Karpas-422 (cell line): Measurements from ENCODE around the gene JAM3. TPM values are rescaled to one million over a fixed set of nuclear protein-coding genes. Genes with fewer than 3 reads are reported as not detected.

Source experiments
- DNase-seq: peaks from one replicate; pipeline ENCODE4 v3.0.0-alpha.2; 2015
- H2AFZ ChIP-seq: fragments of 200-600 bp; sonication (generic); 2 replicates; pipeline ENCODE4 v1.6.1; 2014; ENCODE audit warnings: antibody characterized with exemption, low read length, mixed read lengths
- H3K27ac ChIP-seq: fragments of 200-600 bp; sonication (generic); 2 replicates; pipeline ENCODE4 v1.5.1; 2014; ENCODE audit warnings: mild to moderate bottlenecking, low read length, moderate library complexity
- H3K27me3 ChIP-seq: fragments of 200-600 bp; sonication (generic); 2 replicates; pipeline ENCODE4 v1.6.1; 2014; ENCODE audit warnings: low read length, mixed read lengths
- H3K36me3 ChIP-seq: fragments of 200-600 bp; sonication (generic); 2 replicates; pipeline ENCODE4 v1.6.1; 2014; ENCODE audit warnings: low read length, mixed read lengths; ENCODE audit not compliant: insufficient read depth
- H3K4me1 ChIP-seq: fragments of 200-600 bp; sonication (generic); 2 replicates; pipeline ENCODE4 v1.6.1; 2014; ENCODE audit warnings: mild to moderate bottlenecking, low read length, mixed read lengths
- H3K4me2 ChIP-seq: fragments of 200-600 bp; sonication (generic); 2 replicates; pipeline ENCODE4 v1.6.1; 2014; ENCODE audit warnings: low read length, low read depth, mild to moderate bottlenecking; ENCODE audit not compliant: poor library complexity, severe bottlenecking
- H3K4me3 ChIP-seq: fragments of 200-600 bp; sonication (generic); 2 replicates; pipeline ENCODE4 v1.5.1; 2014; ENCODE audit warnings: mild to moderate bottlenecking, antibody characterized with exemption, low read length, mixed read lengths
- H3K79me2 ChIP-seq: fragments of 200-600 bp; sonication (generic); 2 replicates; pipeline ENCODE4 v1.6.1; 2014; ENCODE audit warnings: mild to moderate bottlenecking, low read length, mixed read lengths
- H3K9ac ChIP-seq: fragments of 200-600 bp; sonication (generic); 2 replicates; pipeline ENCODE4 v1.6.0; 2014; ENCODE audit warnings: low read length
- H3K9me2 ChIP-seq: fragments of 200-600 bp; sonication (generic), shearing (Covaris generic); replicated peaks from 2 replicates; pipeline ENCODE4 v1.6.0; 2014; ENCODE audit warnings: mild to moderate bottlenecking, low read length, moderate library complexity; ENCODE audit not compliant: insufficient read depth
- H3K9me3 ChIP-seq: fragments of 300-700, 200-600 bp; sonication (generic); 2 replicates; pipeline ENCODE4 v1.6.1; 2014; ENCODE audit warnings: low read length, mixed read lengths
- H4K20me1 ChIP-seq: fragments of 200-600 bp; sonication (generic); 2 replicates; pipeline ENCODE4 v1.6.1; 2014; ENCODE audit warnings: mild to moderate bottlenecking, antibody characterized with exemption, low read length, low read depth; ENCODE audit not compliant: insufficient read depth
- total RNA-seq: library from RNA; depleted of rRNA; stranded (reverse); fragments of >200 nt; shearing (Covaris generic); gene quantifications from 2 replicates; pipeline ENCODE4 v1.2.3, GENCODE V29; 2014; ENCODE audit warnings: low replicate concordance

The JAM3 gene
- total RNA-seq, 1 experiment from 2014 or later: 4.8 TPM

DNA sequence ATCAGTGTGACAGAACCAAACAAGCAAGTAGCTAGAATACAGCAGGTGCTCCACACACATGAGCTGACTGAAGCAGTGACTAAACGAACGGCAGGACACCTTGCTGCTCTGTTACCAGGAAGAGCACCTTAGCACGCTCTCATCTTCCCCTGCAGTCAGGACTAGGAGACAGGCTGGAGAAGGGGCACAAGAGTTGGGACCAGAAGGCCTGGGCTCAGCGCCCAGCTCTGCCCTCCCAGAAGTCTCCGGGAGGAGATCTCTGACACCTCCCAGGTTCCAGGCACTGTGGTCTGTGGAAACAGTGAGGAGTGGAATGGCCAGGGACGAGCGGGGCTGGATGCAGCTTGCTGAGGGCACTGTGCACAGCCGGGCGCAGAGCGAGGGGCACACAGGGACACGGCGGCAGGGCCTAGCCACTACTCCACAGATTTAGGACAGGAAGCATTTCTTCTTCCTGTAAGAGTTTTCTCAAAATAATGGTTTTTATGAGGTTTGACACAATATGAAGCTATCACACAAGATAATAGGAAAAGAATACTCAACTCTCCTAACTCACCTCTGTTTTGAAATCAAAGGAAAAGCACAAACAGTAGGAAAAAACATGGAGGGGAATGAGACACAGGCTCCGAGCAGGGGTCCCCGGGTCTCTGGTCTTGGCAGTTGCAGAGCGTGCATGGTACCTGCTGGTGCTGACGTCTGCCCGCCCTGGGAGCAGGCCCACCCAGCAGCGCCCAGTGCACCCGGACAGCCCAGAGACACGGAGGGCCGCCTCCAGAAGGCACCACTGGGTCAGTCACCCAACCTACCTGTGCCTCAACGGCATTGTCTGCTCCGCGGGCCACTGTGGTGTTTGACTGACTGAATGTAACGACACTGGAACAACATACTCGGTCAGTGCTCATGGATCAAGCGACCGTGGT, 87.3 kb downstream of the JAM3 start:
- Histone ChIP-seq H3K9ac (no peak overlapping the region), H3K36me3 (no peaks in the 10 kb centered on the region; the same call in 1 of the 2 replicates), H3K9me3 (no peaks in the 10 kb centered on the region), H3K4me1 (no peaks in the 10 kb centered on the region), H3K4me3 (no peak overlapping the region), H3K79me2 (no peaks in the 10 kb centered on the region), H3K27me3 (no peaks in the 10 kb centered on the region), H3K9me2 (no peaks in the 10 kb centered on the region), H3K27ac (no peak overlapping the region), H2AFZ (no peak overlapping the region), H4K20me1 (no peaks in the 10 kb centered on the region), H3K4me2 (no peak overlapping the region)
- no peak for DNase-seq

DNA sequence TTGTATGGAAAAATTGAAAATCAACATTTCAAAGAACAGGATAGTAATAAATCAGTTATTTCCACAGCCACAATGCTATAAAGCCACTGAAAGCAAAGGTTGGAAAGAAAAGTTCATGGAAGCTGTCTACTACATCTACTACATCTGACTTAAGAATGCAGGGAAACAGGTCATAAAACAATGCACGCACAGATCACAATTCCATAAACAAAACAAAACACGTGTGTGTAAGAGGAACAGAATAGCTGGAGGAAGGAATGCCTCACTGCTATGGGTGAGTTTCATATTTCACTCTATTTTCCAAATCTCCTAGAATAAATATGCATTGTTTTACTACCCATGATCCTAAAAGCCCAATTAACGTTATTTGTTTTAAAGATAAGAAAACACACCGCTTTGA, 88.6 kb downstream of the JAM3 start:
- Histone ChIP-seq H3K4me2 (no peak overlapping the region), H3K79me2 (no peaks in the 10 kb centered on the region), H2AFZ (no peak overlapping the region), H3K27ac (no peak overlapping the region), H3K27me3 (no peaks in the 10 kb centered on the region), H3K9me3 (no peaks in the 10 kb centered on the region), H3K4me1 (no peaks in the 10 kb centered on the region), H3K36me3 (no peaks in the 10 kb centered on the region; the same call in 1 of the 2 replicates), H3K9ac (no peak overlapping the region), H3K9me2 (no peaks in the 10 kb centered on the region), H4K20me1 (no peaks in the 10 kb centered on the region), H3K4me3 (no peak overlapping the region)
- no peak for DNase-seq

DNA sequence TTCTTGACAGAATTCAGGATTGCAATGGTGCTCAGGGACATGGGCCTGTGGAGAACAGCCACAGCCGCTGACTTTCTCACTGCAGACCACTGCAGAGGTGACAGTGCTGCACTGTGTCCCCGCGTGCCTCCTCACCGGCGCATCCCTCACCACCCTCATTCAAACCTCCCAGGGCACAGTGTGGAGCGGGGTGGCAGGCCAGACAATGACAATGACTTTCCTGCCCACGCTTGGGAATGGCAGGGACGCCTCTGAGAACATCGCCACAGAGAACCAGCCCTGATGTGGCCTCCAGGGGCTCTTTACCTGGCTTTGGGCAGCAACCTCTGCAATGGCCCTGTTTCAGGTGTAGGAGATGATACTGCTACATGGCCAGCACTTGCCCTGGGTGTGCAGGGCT, 89.2 kb downstream of the JAM3 start:
- no peaks in the 10 kb centered on the region for H4K20me1 ChIP-seq
- H3K36me3 ChIP-seq: no peaks in the 10 kb centered on the region; the same call in none of the 2 replicates
- no peaks in the 10 kb centered on the region for H3K79me2 ChIP-seq
- DNase-seq: no peak
- H3K9me2 ChIP-seq: no peaks in the 10 kb centered on the region
- H2AFZ ChIP-seq: no peak overlapping the region
- H3K27ac ChIP-seq: no peak overlapping the region
- no peaks in the 10 kb centered on the region for H3K4me1 ChIP-seq
- no peak overlapping the region for H3K4me2 ChIP-seq
- H3K9me3 ChIP-seq: no peaks in the 10 kb centered on the region
- no peak overlapping the region for H3K4me3 ChIP-seq
- H3K9ac ChIP-seq: no peak overlapping the region
- no peaks in the 10 kb centered on the region for H3K27me3 ChIP-seq

DNA sequence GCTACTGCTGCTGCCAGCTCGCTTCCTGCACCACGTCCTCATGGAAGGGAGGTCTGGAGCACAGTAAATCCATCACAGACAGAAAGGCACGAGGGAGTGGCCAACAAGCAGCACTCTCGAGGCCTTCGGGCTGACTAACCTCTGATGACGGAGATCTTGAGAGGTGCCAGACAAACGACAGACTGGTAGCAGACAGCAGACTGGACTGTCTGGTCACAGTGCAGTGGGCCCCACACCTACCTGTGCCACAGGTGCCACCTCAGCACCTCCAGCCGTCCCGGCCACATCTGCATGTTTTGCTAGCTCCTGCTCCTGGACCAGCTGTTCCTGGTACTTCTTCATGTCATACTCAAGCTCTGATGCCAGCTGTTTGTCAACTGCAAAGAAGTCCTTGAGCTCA, 90.8 kb downstream of the JAM3 start:
- DNase-seq: no peak
- H3K79me2 ChIP-seq: no peaks in the 10 kb centered on the region
- H3K4me3 ChIP-seq: no peak overlapping the region
- no peak overlapping the region for H2AFZ ChIP-seq
- H3K9ac ChIP-seq: no peak overlapping the region
- no peak overlapping the region for H3K4me2 ChIP-seq
- H3K9me2 ChIP-seq: no peaks in the 10 kb centered on the region
- H3K9me3 ChIP-seq: no peaks in the 10 kb centered on the region
- no peaks in the 10 kb centered on the region for H4K20me1 ChIP-seq
- no peaks in the 10 kb centered on the region; the same call in none of the 2 replicates for H3K36me3 ChIP-seq
- H3K4me1 ChIP-seq: no peaks in the 10 kb centered on the region
- no peaks in the 10 kb centered on the region for H3K27me3 ChIP-seq
- no peak overlapping the region for H3K27ac ChIP-seq

DNA sequence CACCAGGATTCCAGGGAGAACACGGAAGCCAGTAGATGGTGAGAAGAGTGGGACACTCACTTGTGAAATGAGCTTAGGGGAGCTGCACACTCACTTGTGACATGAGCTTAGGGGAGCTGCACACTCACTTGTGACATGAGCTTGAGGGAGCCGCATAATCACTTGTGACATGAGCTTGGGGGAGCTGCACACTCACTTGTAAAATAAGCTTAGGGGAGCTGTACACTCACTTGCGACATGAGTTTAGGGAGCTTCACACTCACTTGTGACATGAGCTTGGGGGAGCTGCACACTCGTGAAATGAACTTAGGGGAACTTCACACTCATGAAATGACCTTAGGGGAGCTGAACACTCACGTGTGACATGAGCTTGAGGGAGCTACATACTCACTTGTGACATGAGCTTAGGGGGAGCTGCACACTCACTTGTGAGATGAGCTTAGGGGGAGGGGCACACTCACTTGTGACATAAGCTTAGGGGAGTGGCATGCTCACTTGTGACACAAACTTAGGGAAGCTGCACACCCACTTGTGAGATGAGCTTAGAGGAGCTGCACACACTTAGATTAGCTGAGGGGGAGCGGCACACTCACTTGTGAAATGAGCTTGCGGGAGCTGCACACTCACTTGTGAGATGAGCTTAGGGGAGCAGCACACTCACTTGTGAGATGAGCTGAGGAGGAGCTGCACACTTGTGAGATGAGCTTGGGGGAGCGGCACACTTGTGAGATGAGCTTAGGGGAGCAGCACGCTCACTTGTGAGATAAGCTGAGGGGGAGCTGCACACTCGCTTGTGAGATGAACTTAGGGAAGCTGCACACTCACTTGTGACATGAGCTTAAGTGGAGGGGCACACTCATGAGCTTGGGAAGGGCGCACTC, 95.9 kb downstream of the JAM3 start:
- DNase-seq: no peak
- Histone ChIP-seq H3K9me3 (no peaks in the 10 kb centered on the region), H4K20me1 (no peaks in the 10 kb centered on the region), H3K4me1 (no peaks in the 10 kb centered on the region), H3K9me2 (no peaks in the 10 kb centered on the region), H3K4me2 (no peak overlapping the region), H3K79me2 (no peaks in the 10 kb centered on the region), H3K9ac (no peak overlapping the region), H2AFZ (no peak overlapping the region), H3K27me3 (no peaks in the 10 kb centered on the region), H3K4me3 (no peak overlapping the region), H3K36me3 (no peaks in the 10 kb centered on the region; the same call in 1 of the 2 replicates), H3K27ac (no peak overlapping the region)

DNA sequence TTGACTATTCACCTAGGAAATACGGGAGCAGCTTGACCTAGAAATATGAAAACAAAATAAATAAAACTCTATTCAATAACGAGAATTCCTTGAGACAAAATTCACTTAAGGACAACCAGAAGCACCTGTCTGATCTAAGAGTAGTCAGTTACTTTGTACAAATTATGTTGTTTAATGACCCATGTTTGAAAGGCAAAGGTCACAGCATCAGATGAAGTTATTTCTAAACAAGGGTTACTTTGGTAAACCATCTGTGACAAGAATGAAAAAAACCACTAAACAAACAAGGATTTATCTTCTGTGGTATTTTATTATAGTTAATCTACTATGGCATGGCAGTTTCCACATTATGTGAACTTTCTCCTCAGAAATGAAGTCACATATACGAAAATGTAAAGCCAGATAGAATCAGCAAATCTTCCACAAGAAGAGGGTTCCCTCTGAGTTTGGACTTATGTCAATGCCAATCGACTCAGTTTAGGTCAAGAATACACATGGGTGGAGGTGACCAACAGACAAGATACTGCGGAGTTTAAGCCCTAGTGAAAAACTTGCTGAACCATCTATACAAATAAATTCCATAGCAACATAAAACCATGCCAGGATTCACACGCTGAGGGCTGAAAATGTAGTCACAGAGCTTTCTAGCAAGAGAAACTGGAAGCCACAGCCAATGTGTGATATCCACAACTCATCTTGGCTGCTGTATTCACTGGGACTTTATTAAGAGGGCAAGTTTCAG, 101.5 kb downstream of the JAM3 start:
- Histone ChIP-seq H4K20me1 (no peaks in the 10 kb centered on the region), H3K27ac (no peak overlapping the region), H3K4me1 (no peaks in the 10 kb centered on the region), H3K9ac (no peak overlapping the region), H3K79me2 (no peaks in the 10 kb centered on the region), H2AFZ (no peak overlapping the region), H3K9me2 (no peaks in the 10 kb centered on the region), H3K4me3 (no peak overlapping the region), H3K9me3 (no peaks in the 10 kb centered on the region), H3K36me3 (peaks cover 4% of the 10 kb centered on the region), H3K4me2 (no peak overlapping the region), H3K27me3 (no peaks in the 10 kb centered on the region)
- no peak for DNase-seq

DNA sequence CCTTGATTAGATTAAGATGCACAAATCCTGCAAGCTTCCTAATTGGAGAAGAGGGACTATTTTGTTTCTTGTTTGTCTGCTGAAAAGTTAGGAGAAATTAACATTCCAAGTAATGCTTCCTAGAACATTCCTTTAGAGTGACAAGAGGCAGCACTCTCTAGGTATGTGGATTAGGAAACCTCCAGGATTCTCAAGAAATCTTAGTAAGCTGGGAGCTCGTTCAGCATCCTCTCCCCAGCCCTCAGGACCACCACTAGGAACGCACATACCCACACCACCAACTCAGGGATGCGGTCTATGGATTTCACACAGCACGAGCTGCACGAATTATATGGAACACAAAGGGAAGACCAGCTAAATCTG, 102.0 kb downstream of the JAM3 start:
- H3K36me3 ChIP-seq: peaks cover 4% of the 10 kb centered on the region

More for the DNA sequence above, 102.0 kb downstream of the JAM3 start:
- Histone ChIP-seq H3K4me1 (no peaks in the 10 kb centered on the region), H3K27ac (no peak overlapping the region), H3K4me3 (no peak overlapping the region), H3K9me2 (no peaks in the 10 kb centered on the region), H3K9ac (no peak overlapping the region), H2AFZ (no peak overlapping the region), H4K20me1 (no peaks in the 10 kb centered on the region), H3K4me2 (no peak overlapping the region), H3K79me2 (no peaks in the 10 kb centered on the region), H3K9me3 (no peaks in the 10 kb centered on the region), H3K27me3 (no peaks in the 10 kb centered on the region)
- no peak for DNase-seq
